ENCODE data around the gene CCDC51. TPM values are rescaled to one million over a fixed set of nuclear protein-coding genes. Genes with fewer than 3 reads are reported as not detected.
A peak's percentile ranks its signal among the peaks of the same experiment; 100 is the strongest.

Gene CCDC51
- total and polyA plus RNA-seq, 2 of the 13 experiments (the other 11 are each of a cell fraction or from before 2014, with no cell fraction given): 18.1 to 29.4 TPM

GRCh38 chr3:48439820-48440589 is at the start of gene CCDC51, which contains the start of gene TMA7 (continued):
- no peak for TF ChIP-seq TCF12 (IDR thresholded peaks at IDR 0.05)
- peak; percentile 81 for TF ChIP-seq TCF12 (CRISPR knock-in tag; IDR thresholded peaks at IDR 0.05)
- TF ChIP-seq RXRB (CRISPR knock-in tag; IDR thresholded peaks at IDR 0.05; ENCODE audit: borderline replicate concordance): peak; percentile 52; the same call in 1 of the 2 replicates
- no peak; the same call in 1 of the 2 replicates for TF ChIP-seq SOX5 (CRISPR knock-in tag; IDR thresholded peaks at IDR 0.05; ENCODE audit: borderline replicate concordance)
- TF ChIP-seq KDM3A (CRISPR knock-in tag; IDR thresholded peaks at IDR 0.05; ENCODE audit: low read depth): peak; percentile 58
- 0 out of 2 replicates have a peak, but pooled peaks have one; percentile 2 for TF ChIP-seq HOXD1 (CRISPR knock-in tag; IDR thresholded peaks at IDR 0.05)
- TF ChIP-seq THYN1 (CRISPR knock-in tag; IDR thresholded peaks at IDR 0.05; ENCODE audit: borderline replicate concordance, low read depth): peak; percentile 36; the same call in 1 of the 2 replicates
- no peak for TF ChIP-seq ATF4 (CRISPR knock-in tag; IDR thresholded peaks at IDR 0.05)
- 0 out of 2 replicates have a peak, but pooled peaks have one; percentile 63 for TF ChIP-seq ETV6 (CRISPR knock-in tag; conservative IDR thresholded peaks at IDR 0.05)
- TF ChIP-seq CEBPB (IDR thresholded peaks at IDR 0.05; ENCODE audit: borderline replicate concordance, low read depth, low read length): no peak
- TF ChIP-seq ZNF7 (CRISPR knock-in tag; IDR thresholded peaks at IDR 0.05): no peak
- 0 out of 2 replicates have a peak, but pooled peaks have one; percentile 23 for TF ChIP-seq ZNF572 (CRISPR knock-in tag; IDR thresholded peaks at IDR 0.05)
- TF ChIP-seq ATF1 (CRISPR knock-in tag; IDR thresholded peaks at IDR 0.05): peak; percentile 95
- peak; percentile 78 for TF ChIP-seq SALL1 (CRISPR knock-in tag; IDR thresholded peaks at IDR 0.05)
- peak; percentile 54; the same call in 1 of the 2 replicates for TF ChIP-seq ARNTL (CRISPR knock-in tag; IDR thresholded peaks at IDR 0.05)
- no peak for TF ChIP-seq ZNF367 (CRISPR knock-in tag; IDR thresholded peaks at IDR 0.05; ENCODE audit: borderline replicate concordance)
- TF ChIP-seq SALL2 (CRISPR knock-in tag; IDR thresholded peaks at IDR 0.05): peak; percentile 43; the same call in 1 of the 2 replicates
- TF ChIP-seq ONECUT2 (CRISPR knock-in tag; IDR thresholded peaks at IDR 0.05): no peak
- no peak for TF ChIP-seq ZKSCAN1 (IDR thresholded peaks at IDR 0.05; ENCODE audit: low read length)
- 0 out of 2 replicates have a peak, but pooled peaks have one; percentile 40 for TF ChIP-seq ZNF644 (CRISPR knock-in tag; IDR thresholded peaks at IDR 0.05; ENCODE audit: low read depth)
- peak; percentile 89 for TF ChIP-seq POGZ (CRISPR knock-in tag; IDR thresholded peaks at IDR 0.05)
- TF ChIP-seq RAD51 (IDR thresholded peaks at IDR 0.05; ENCODE audit: borderline replicate concordance): peak; percentile 57; the same call in 1 of the 2 replicates
- TF ChIP-seq ZFP90 (CRISPR knock-in tag; IDR thresholded peaks at IDR 0.05; ENCODE audit: borderline replicate concordance): no peak
- no peak for TF ChIP-seq HNF1A (IDR thresholded peaks at IDR 0.05; ENCODE audit: low read depth)
- TF ChIP-seq HNF1A (CRISPR knock-in tag; IDR thresholded peaks at IDR 0.05; ENCODE audit: borderline replicate concordance): peak; percentile 72; the same call in 1 of the 2 replicates
- TF ChIP-seq ZNF724P (CRISPR knock-in tag; IDR thresholded peaks at IDR 0.05; ENCODE audit: borderline replicate concordance): no peak
- peak; percentile 91 for TF ChIP-seq CBX1 (IDR thresholded peaks at IDR 0.05; ENCODE audit: low read depth)
- TF ChIP-seq SPEN (CRISPR knock-in tag; IDR thresholded peaks at IDR 0.05; ENCODE audit: low read depth): peak; percentile 74; the same call in 1 of the 2 replicates

Data from HepG2 (cell line).